Psoas muscle (tissue), 8 donors: ENCODE results near the gene NR5A2. TPM values are rescaled to one million over a fixed set of nuclear protein-coding genes. Genes with fewer than 3 reads are reported as not detected.

ENCODE experiments used
- ATAC-seq, 4 donors: fragments of 200-7000 bp; cut with Tn5 transposase; one replicate each; pipeline ENCODE4 v1.9.1; 2020; ENCODE audit warnings: moderate library complexity in 3 of 4, mild to moderate bottlenecking in 2 of 4
- DNase-seq, 2 donors: peaks; one replicate each; pipeline ENCODE4 v3.0.0-alpha.2; 2020
- H3K27ac ChIP-seq: fragments of 200-600 bp; one replicate; pipeline ENCODE4 v1.8.0; 2022
- H3K27me3 ChIP-seq, 3 donors: fragments of 200-600 bp in 1 of 3; one replicate each; pipeline versions ENCODE4 v1.6.1 to v1.8.0; 2013 to 2022; ENCODE audit warnings: low read length in 2 of 3, mild to moderate bottlenecking in 2 of 3, moderate library complexity in 1 of 3; ENCODE audit not compliant: insufficient read depth in 3 of 3
- H3K36me3 ChIP-seq, 2 donors: fragments of 200-600 bp in 1 of 2; one replicate each; pipeline versions ENCODE4 v1.6.1 to v1.8.0; 2013 to 2022; ENCODE audit warnings: low read depth in 1 of 2, mild to moderate bottlenecking in 1 of 2, moderate library complexity in 1 of 2; ENCODE audit not compliant: insufficient read depth in 1 of 2
- H3K4me1 ChIP-seq: fragments of 200-600 bp; one replicate; pipeline ENCODE4 v1.8.0; 2022
- H3K4me3 ChIP-seq: fragments of 200-600 bp; one replicate; pipeline ENCODE4 v1.8.0; 2022; ENCODE audit warnings: mild to moderate bottlenecking
- H3K9me3 ChIP-seq: fragments of 200-600 bp; one replicate; pipeline ENCODE4 v1.8.0; 2022
- CTCF ChIP-seq: fragments of 200-600 bp; IDR thresholded peaks from one replicate; pipeline ENCODE4 v1.8.0; 2022; ENCODE audit warnings: antibody characterized with exemption
- WGBS, 3 donors: extraction: QIAGEN DNeasy Blood & Tissue Kit; methylation state at CpG; one replicate each; pipeline versions ENCODE4 v1.1.6 to v1.1.7; 2013; 5-methylcytosine and 5-hydroxymethylcytosine counted together
- intact Hi-C, 2 donors: fragments of 100-400 bp; cut with DNase I; formaldehyde crosslinking; loops; one replicate each; pipeline versions ENCODE4 v1.11.0 to v1.14.2; 2022
- polyA plus RNA-seq, 3 donors: library from polyadenylated mRNA; stranded (reverse); fragments of 200-250 nt; gene quantifications; one replicate each; pipeline ENCODE4 v1.2.3, GENCODE V29; 2013
- total RNA-seq, 4 donors: library from RNA; stranded (reverse); fragmentation: NEBNext Ultra II Directional in 2 of 4; extraction: Animal tissue kit (Norgen Biotek cat#: 25700) in 2 of 4; gene quantifications; one replicate each; pipeline versions ENCODE4 v1.2.1 to v1.2.4, GENCODE V29; 2021 to 2023
- donor health status: healthy with polysubstance abuse.
- donor health status: DM: no; HTN: no; CAD: no; lungs with moderate emphysema.
- donor health status: Bipolar disorder and iron deficiency.
- donor health status: healthy.
- donor health status: DM: yes; HTN: yes; CAD: no.
- donor health status: DM: no; HTN: no; CAD: no.
- donor health status: DM: no; HTN: no; CAD: no.
- donor health status: DM: yes; HTN: yes; CAD: no.

NR5A2 gene
- total and polyA plus RNA-seq, 7 donors, result 0.27 to 1.2 (median 0.60) TPM

- Histone ChIP-seq H3K36me3 (no peaks in the 10 kb centered on the region), H3K27ac (no peak overlapping the region), H3K4me1 (peaks cover 6% of the 10 kb centered on the region), H3K9me3 (no peaks in the 10 kb centered on the region), H3K27me3 (peaks cover 0 to 95% (median 30%) of the 10 kb centered on the region in 3 donors), H3K4me3 (no peak overlapping the region)
- DNase-seq (no peak), ATAC-seq (no peak)
- intact Hi-C loops, result no loop called here
- TF ChIP-seq CTCF, result no peak
- 50 to 69% (median 61%) methylated on average over 7 of the region's 7 CpGs for WGBS, 3 donors
Measured at GRCh38 chr1:200034262-200034557, 6.7 kb downstream of the NR5A2 start.

- Histone ChIP-seq H3K9me3 (no peaks in the 10 kb centered on the region), H3K4me1 (peaks cover 13% of the 10 kb centered on the region), H3K27ac (no peak overlapping the region), H3K36me3 (no peaks in the 10 kb centered on the region), H3K27me3 (peaks cover 0 to 96% (median 35%) of the 10 kb centered on the region in 3 donors), H3K4me3 (peak overlapping the region; percentile 27)
- ATAC-seq (no peak), DNase-seq (no peak)
- WGBS, 3 donors, result 4 to 7% (median 5%) methylated on average over 25 of the region's 25 CpGs
- intact Hi-C loops, result no loop called here
- TF ChIP-seq CTCF, result no peak
Measured at GRCh38 chr1:200034761-200035396, 7.4 kb downstream of the NR5A2 start.

- Histone ChIP-seq H3K36me3 (no peaks in the 10 kb centered on the region), H3K27me3 (peaks cover 0 to 96% (median 39%) of the 10 kb centered on the region in 3 donors), H3K9me3 (no peaks in the 10 kb centered on the region), H3K4me1 (peaks cover 19% of the 10 kb centered on the region), H3K4me3 (peak overlapping the region; percentile 27), H3K27ac (no peak overlapping the region)
- ATAC-seq, result no peak
- intact Hi-C loops, result no loop called here
- no peak for DNase-seq
- WGBS, 3 donors, result 5 to 8% (median 5%) methylated on average over 36 of the region's 36 CpGs
- no peak for TF ChIP-seq CTCF
Measured at GRCh38 chr1:200035397-200035955, 8.0 kb downstream of the NR5A2 start.

GRCh38 chr1:200035956-200036618 is 8.6 kb downstream of the NR5A2 start:
- intact Hi-C loops, result no loop called here
- no peak for TF ChIP-seq CTCF
- Histone ChIP-seq H3K27ac (no peak overlapping the region), H3K4me3 (no peak overlapping the region), H3K36me3 (no peaks in the 10 kb centered on the region), H3K4me1 (peaks cover 22% of the 10 kb centered on the region), H3K27me3 (peaks cover 0 to 96% (median 44%) of the 10 kb centered on the region in 3 donors), H3K9me3 (no peaks in the 10 kb centered on the region)
- ATAC-seq, result no peak
- WGBS, 3 donors, result 28 to 34% (median 31%) methylated on average over 27 of the region's 27 CpGs
- DNase-seq, result no peak
